ENCODE data around the gene NATD1. TPM values are rescaled to one million over a fixed set of nuclear protein-coding genes. Genes with fewer than 3 reads are reported as not detected.
A peak's percentile ranks its signal among the peaks of the same experiment; 100 is the strongest.

NATD1 gene
- polyA plus RNA-seq (ENCODE audit: insufficient read length in 4 of 4): 10 to 100 TPM; 11.9 to 16.1 (median 13.7) TPM

- peak in 3 of 4 donors; percentile 58 to 72 (median 59) for DNase-seq (ENCODE audit: low read depth in 4 of 4, low spot score in 2 of 4)
These were observed at the start of gene NATD1 for GRCh38 chr17:21252796-21253645. Gene NATD1 (minus strand): TSS chr17:21253410. CDS start chr17:21253264, 146 bp downstream.

- no peak for DNase-seq (ENCODE audit: low read depth in 4 of 4, low spot score in 2 of 4)
These were observed 48.7 kb upstream of the NATD1 start for GRCh38 chr17:21301593-21302550.

- DNase-seq (ENCODE audit: low read depth in 4 of 4, low spot score in 2 of 4): no peak
These were observed 47.7 kb upstream of the NATD1 start for GRCh38 chr17:21300601-21301571.

- no peak for DNase-seq (ENCODE audit: low read depth in 4 of 4, low spot score in 2 of 4)
These were observed 46.9 kb upstream of the NATD1 start for GRCh38 chr17:21299981-21300600.

GRCh38 chr17:21298983-21299519 lies 45.8 kb upstream of the NATD1 start:
- DNase-seq (ENCODE audit: low read depth in 4 of 4, low spot score in 2 of 4): no peak

GRCh38 chr17:21298056-21298982 lies 45.1 kb upstream of the NATD1 start:
- no peak for DNase-seq (ENCODE audit: low read depth in 4 of 4, low spot score in 2 of 4)

GRCh38 chr17:21297597-21297996 lies 44.4 kb upstream of the NATD1 start:
- DNase-seq (ENCODE audit: low read depth in 4 of 4, low spot score in 2 of 4): no peak

GRCh38 chr17:21297026-21297520 lies 43.9 kb upstream of the NATD1 start:
- DNase-seq (ENCODE audit: low read depth in 4 of 4, low spot score in 2 of 4): no peak

- DNase-seq (ENCODE audit: low read depth in 4 of 4, low spot score in 2 of 4): no peak
These were observed 43.2 kb upstream of the NATD1 start for GRCh38 chr17:21296097-21297025.

GRCh38 chr17:21295036-21295952 lies 42.1 kb upstream of the NATD1 start:
- DNase-seq (ENCODE audit: low read depth in 4 of 4, low spot score in 2 of 4): no peak

- DNase-seq (ENCODE audit: low read depth in 4 of 4, low spot score in 2 of 4): no peak
These were observed 41.3 kb upstream of the NATD1 start for GRCh38 chr17:21294321-21295035.

- no peak for DNase-seq (ENCODE audit: low read depth in 4 of 4, low spot score in 2 of 4)
These were observed 40.6 kb upstream of the NATD1 start for GRCh38 chr17:21293831-21294210.

GRCh38 chr17:21292867-21293830 lies 39.9 kb upstream of the NATD1 start:
- no peak for DNase-seq (ENCODE audit: low read depth in 4 of 4, low spot score in 2 of 4)

GRCh38 chr17:21291862-21292261 lies 38.7 kb upstream of the NATD1 start:
- no peak for DNase-seq (ENCODE audit: low read depth in 4 of 4, low spot score in 2 of 4)
